EH (cell line): Measurements from ENCODE around the gene KDM3B.
"Not testable (repeated sequence)": the region's sequence is repeated elsewhere in the genome, so short reads cannot be mapped to it uniquely, and the experiment has no call there.

Experiments used
- DNase-seq: peaks from one replicate; pipeline ENCODE4 v3.0.0-alpha.2; 2015; ENCODE audit warnings: low read depth

KDM3B gene

DNA sequence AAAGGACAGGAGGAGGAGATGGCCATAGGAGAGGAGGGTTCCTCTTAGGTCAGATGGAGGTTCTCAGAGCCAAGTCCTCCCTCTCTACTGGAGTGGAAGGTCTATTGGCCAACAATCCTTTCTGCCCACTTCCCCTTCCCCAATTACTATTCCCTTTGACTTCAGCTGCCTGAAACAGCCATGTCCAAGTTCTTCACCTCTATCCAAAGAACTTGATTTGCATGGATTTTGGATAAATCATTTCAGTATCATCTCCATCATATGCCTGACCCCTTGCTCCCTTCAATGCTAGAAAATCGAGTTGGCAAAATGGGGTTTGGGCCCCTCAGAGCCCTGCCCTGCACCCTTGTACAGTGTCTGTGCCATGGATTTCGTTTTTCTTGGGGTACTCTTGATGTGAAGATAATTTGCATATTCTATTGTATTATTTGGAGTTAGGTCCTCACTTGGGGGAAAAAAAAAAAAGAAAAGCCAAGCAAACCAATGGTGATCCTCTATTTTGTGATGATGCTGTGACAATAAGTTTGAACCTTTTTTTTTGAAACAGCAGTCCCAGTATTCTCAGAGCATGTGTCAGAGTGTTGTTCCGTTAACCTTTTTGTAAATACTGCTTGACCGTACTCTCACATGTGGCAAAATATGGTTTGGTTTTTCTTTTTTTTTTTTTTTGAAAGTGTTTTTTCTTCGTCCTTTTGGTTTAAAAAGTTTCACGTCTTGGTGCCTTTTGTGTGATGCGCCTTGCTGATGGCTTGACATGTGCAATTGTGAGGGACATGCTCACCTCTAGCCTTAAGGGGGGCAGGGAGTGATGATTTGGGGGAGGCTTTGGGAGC lies 115.9 kb downstream of the KDM3B start:
- peak; percentile 14 for DNase-seq

DNA sequence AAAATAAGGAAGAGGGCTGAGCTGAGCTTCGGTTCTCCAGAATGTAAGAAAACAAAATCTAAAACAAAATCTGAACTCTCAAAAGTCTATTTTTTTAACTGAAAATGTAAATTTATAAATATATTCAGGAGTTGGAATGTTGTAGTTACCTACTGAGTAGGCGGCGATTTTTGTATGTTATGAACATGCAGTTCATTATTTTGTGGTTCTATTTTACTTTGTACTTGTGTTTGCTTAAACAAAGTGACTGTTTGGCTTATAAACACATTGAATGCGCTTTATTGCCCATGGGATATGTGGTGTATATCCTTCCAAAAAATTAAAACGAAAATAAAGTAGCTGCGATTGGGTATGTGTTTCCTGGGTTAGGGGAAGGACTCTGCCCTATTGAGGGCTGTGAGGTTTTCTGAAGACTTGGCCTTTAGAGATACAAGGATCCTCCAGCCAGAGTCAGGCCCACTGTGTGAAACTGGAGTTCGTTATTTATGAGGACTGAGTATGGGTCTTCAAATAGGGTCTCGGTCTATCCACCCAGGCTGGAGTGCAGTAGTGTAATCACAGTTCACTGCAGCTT lies 116.6 kb downstream of the KDM3B start:
- no peak for DNase-seq

DNA sequence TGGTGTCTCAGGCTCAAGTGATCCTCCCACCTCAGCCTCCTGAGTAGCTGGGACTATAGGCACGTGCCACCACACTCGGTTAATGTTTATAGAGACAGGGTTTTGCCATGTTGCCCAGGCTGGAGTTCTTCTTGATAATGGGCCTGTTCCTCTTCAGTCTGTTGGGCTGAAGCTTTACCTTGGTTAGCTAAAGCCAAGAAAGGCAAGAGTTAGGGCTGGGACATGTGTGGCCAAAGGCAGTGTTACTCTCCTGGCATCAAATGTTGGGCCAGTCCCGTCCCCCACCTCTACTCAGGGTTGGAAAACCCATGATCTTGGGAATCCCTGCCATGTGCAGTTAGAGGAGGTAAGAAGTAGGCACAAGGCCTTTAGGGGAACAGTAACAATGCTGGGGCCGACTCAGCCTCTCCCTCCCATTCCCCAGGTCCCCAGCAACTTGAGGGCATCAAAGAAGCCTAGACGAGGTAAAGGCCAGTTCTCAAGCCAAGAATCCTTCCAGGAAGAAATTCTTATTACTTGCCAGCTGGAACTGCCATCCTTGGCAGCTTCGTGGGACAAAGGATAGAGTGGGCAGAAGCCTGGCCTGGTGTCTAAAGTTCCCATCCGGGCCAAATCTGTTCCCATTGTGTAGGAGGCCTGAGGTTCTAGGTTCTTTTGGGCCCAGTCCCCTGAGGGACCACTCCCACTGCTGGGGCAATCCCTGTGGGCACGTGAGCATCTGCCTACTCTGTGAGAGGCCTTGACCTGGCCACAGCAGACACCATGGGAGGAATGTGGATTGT lies 117.2 kb downstream of the KDM3B start:
- DNase-seq: peak; percentile 52

DNA sequence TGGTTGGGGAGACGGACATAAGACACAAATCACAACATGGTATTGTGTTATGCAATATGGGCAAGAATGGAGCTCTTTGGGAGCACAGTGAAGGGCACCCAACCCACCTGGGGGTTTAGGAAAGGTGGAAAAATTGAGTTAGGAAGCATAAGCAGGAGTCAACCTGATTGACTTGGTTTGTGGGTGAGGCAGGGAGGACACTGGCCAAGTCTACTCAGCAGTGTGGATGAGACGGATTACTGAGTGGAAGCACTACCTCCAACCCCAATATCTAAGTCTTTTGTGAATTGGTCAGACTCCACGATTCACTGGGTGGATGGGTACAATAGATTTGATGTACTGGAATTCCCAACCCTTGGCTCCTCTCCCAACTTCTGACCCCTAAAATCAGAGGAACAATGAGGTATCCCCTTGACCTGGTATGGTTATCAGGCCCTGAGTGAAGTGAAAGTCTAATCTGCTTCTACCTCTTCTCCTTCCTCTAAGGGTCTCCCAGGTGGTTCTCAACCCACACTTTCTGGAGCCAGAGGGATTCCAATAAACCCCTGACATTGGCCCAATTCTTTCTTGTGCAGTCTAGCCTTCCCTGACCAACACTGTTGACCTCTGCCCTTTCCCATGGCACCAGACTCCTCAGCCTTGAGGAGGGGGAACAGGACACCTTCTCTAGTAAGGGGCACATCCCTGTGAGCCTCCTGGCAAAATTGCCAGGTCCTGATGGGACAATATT lies 118.0 kb downstream of the KDM3B start:
- DNase-seq: peak; percentile 39

DNA sequence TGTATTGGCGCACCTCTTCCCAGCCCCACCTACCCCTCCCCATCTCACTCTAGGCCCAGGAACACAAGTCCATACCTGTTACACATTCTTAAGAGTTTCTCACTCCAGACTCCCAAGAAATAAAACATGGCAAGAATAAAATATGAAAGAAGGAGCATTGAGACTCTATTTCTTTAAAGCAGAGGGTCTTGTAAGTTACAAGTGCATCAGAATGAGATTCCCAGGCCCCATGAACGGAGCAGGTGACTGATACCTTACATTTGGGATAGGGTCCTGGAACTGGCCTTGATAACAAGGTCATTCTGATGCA lies 118.5 kb downstream of the KDM3B start:
- DNase-seq: no peak

DNA sequence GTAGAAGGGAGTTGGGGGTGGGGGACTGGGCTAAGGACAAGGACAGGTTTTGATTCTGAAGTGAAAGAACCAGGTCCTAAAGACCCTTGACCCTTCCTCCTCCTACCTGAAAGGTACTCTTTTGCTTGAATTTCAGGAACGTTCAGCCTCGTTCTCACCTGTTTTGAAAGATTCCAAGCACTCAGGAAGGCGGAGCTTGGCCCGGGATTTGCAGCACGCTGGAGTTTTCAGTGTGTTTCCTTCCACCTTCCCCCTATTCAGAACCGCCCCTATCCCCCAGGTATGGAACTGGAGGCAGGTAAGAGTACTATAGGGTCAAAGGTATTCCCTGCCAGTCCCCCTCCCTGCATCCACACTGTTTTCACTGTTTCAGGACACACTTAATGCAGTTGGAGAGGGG lies 119.9 kb downstream of the KDM3B start:
- DNase-seq: no peak

DNA sequence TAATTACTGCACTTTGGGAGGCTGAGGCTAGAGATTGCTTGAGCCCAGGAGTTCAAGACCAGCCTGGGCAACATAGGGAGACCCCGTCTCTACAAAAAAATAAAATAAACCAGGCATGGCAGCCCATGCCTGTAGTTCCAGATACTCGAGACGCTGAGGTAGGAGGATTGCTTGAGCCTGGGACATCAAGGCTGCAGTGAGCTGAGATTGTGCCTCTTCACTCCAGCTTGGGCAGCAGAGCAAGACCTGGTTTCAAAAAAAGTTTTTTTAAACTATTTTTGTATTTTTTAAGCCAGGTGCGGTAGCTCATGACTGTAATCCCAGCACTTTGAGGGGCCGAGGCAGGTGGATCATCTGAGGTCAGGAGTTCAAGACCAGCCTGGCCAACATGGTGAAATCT lies 120.7 kb downstream of the KDM3B start:
- DNase-seq: not testable (repeated sequence)

DNA sequence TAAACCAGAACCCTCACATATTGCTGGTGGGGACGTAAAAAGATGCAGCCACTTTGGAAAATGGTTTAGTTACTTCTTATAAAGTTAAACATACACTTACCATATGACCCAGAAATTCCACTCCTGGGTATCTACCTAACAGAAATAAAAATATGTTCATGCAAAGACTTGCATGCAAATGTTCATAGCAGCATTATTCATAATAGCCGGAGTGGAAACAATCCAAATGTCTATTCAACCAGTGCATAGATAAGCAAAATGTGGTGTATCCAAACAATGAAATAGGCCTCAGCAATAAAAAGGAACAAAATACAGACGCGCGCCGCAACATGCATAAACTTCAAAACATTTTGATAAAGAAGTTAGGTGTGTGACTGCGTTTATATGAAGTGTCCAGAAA lies 124.4 kb downstream of the KDM3B start:
- DNase-seq: no peak

DNA sequence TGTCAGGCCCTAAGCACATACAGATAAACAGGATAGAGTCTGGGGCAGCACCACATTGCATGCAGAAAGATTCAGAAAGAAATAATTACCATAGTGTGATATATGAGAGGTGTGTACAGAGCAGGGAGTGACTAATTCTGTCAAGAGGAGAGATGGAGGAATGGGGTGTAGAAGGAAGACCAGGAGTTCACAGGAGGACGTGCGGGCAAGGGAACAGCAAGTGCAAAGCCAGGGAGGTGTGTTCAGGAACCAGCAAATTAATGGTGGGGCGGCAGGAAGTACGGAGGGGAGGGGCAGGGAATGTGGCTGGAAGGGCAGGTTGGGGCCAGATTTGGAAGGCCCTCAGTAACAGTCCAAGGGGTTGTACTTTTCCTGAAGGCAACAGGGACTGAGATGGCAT lies 130.2 kb downstream of the KDM3B start:
- no peak for DNase-seq
